Activated T-helper 9 cell treated with anti-CD3 and anti-CD28 coated beads, Interleukin-2, amount 50 U/mL, for 16 hours (primary cell): ENCODE data around the gene ALG1.
A peak's percentile ranks its signal among the peaks of the same experiment; 100 is the strongest.

Source experiments
- DNase-seq: peaks from one replicate; pipeline ENCODE4 v3.0.0-alpha.2; 2020; ENCODE audit warnings: low read depth

The ALG1 gene, protein sequence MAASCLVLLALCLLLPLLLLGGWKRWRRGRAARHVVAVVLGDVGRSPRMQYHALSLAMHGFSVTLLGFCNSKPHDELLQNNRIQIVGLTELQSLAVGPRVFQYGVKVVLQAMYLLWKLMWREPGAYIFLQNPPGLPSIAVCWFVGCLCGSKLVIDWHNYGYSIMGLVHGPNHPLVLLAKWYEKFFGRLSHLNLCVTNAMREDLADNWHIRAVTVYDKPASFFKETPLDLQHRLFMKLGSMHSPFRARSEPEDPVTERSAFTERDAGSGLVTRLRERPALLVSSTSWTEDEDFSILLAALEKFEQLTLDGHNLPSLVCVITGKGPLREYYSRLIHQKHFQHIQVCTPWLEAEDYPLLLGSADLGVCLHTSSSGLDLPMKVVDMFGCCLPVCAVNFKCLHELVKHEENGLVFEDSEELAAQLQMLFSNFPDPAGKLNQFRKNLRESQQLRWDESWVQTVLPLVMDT

DNA sequence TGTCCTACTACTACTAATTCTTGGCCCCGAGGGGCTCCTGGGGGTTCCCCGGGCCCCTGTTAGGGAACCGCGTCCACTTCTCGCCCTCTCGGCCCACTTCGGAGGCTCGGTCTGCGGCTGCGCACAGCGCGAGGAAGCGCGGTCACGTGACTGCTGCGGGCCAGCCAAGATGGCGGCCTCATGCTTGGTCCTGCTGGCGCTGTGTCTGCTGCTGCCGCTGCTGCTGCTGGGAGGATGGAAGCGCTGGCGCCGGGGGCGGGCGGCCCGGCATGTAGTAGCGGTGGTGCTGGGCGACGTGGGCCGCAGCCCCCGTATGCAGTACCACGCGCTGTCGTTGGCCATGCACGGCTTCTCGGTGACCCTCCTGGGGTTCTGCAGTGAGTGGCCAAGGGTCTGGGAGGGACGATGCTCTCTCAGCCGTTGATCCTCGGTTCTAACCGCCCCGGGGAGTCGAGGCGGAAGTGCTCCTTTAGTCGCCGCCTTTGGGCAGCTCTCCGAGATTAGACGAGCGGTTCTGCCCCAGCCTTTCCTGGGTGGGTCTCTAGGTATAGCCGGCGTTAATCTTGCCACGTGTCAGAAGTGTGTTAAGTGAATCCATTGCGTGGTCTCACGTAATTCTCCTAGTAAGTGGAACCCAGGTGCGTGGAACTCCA, at the start of gene ALG1:
Gene ALG1, plus strand, starts transcription at position 163 of the 653 bp plus-strand sequence. Its CDS starts 7 bp downstream, at position 170.
- peak; percentile 83 for DNase-seq

- DNase-seq, result no peak
Observed at GRCh38 chr16:5022521-5022920, 49.1 kb upstream of the ALG1 start.

DNA sequence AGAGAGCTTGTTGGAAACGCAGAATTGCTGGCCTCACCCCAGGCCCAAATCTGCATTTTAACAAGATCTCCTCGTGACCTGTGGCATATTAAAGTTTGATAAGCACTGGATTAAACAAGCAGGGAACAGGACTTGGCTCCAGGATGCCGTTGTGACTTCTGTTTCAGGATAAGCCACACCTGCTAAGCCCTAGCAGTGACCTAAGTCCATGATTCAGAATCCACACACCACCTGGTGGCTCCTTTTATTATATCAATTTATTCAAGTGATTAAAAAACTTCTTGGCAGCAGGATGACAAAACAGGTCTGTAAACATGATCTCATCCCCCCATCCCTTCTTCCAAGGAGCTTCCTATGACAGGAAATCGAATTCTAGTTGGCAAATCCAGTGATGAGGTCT, 47.0 kb upstream of the ALG1 start:
- DNase-seq, result no peak

DNA sequence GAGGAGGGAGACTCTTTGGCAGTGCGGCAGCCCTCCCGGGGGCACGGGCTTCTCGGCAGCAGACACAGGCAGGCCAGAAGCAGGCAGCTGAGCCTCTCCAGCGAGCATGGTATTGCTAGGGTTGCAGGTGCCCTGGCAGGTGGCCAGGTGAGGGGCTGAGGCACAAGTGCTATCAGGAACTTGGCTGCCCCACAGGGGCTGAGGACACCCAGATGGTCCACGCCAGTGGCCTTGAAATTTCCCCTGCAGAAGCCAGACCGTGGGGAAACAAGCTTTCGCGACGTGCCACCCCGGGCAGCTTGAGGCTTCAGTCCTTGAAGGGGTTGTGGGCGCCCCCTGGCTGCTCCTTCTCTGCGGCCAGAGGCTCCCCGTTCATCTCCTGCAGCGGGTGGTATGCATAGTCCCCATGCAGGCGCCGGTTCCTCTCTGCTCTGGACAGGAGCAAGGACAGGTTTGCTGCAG, 46.4 kb upstream of the ALG1 start:
- no peak for DNase-seq

- no peak for DNase-seq
Observed at GRCh38 chr16:5026664-5027063, 45.0 kb upstream of the ALG1 start.

DNA sequence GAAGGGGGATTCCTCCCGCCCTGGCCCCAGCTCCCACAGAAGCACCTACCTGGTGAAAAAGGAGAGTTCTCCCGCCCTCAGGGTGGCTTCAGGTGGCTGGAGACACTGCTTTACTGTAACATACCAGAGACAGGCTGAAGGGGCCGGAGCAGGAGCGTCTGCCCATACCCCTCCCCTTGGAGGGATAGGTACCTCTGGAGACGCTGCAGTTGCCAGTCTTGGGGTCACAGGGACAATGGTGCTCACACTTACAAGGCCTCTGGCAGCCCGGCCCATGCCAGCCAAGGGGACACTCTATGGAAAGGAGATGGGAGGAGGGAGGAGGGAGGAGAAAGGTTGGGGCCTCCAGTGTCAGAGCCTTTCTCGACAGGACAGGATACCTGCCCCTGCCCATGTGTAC, 44.6 kb upstream of the ALG1 start:
- no peak for DNase-seq

DNA sequence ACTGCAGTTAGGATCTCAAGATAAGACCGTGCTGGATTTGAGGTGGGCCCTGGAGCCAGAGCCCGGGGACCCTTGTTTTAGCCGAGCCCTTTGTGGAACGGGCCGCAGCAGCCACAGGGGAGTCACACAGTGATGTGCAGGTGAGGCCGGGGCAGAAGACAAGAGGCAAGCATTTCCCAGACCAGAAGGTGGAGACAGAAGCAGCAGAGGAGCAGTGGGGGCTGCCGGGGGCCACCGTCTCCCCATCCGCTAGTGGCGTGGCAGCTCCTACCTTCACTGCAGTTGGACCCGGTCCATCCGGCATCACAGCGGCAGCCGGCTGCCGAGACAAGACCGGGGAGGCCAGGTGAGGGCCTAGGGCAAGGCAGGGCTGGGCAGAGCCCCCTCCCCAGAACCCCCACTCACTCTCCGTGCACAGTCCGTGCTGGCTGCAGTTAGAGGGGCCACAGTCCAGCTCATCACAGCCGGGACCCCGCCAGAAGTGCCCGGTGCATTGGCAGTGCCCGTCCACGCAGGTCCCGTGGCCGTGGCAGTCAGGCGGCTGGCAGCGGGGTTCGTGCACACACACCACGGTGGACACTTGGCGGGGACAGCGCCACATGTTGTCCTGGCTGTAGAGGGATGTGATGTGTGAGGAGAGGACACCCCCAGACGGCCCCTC, 43.9 kb upstream of the ALG1 start:
- no peak for DNase-seq

DNA sequence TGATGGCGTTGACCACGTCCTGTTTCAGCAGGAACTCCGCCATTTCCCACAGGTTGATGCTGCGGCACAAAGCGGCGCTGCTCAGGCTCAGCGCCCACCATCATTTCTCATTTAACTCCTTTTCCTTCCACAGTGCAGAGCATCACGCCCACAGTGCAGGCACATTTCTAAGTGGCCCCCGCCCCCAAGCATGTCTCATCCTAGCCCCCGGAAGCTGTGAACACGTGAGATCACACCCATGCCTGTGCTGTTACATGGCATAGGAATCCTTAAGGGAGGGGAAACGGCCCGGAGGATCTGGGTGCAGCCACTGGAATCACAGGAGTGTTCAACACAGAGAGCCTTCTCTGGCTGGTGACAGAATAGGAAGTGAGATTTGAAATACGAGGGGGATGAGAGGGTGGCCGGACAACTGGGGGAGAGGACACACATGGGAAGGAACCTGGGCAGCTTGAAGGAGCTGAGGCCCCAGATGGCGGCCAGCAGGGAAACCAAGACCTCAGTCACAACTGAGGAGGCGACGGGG, 42.6 kb upstream of the ALG1 start:
- no peak for DNase-seq

DNA sequence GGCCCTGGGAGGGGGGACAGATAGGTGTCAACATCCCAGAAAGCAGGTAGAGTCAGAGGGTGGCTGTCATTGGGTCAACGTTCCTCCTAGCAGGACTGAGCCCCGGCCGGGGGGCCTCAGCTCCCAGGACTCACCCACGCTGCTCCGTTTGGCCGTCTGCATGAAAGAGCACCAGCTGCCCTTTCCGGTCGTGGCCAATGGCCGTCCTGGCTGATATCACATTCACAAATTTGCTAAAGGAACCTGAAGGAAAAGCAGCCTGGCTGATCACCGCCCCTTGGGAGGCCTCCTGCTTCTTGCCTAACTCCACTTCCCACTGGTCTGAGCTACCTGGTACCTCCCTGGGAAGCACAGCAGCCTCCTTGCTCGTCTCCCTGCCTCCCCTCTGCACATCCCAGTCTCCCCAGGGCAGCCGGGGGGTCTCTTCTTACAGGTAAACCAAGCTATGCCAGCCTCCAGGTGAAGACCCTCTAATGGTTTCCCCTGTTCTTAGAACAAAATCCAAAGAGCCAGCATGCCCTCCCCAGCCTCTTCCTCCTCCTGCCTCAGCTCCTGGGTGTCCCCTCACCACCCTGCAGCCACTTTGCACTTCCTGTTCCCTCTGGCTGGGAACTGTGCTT, 41.3 kb upstream of the ALG1 start:
- no peak for DNase-seq

GRCh38 chr16:5031601-5032000, 40.0 kb upstream of the ALG1 start:
- no peak for DNase-seq

- no peak for DNase-seq
Observed at GRCh38 chr16:5032748-5033167, 38.9 kb upstream of the ALG1 start.

DNA sequence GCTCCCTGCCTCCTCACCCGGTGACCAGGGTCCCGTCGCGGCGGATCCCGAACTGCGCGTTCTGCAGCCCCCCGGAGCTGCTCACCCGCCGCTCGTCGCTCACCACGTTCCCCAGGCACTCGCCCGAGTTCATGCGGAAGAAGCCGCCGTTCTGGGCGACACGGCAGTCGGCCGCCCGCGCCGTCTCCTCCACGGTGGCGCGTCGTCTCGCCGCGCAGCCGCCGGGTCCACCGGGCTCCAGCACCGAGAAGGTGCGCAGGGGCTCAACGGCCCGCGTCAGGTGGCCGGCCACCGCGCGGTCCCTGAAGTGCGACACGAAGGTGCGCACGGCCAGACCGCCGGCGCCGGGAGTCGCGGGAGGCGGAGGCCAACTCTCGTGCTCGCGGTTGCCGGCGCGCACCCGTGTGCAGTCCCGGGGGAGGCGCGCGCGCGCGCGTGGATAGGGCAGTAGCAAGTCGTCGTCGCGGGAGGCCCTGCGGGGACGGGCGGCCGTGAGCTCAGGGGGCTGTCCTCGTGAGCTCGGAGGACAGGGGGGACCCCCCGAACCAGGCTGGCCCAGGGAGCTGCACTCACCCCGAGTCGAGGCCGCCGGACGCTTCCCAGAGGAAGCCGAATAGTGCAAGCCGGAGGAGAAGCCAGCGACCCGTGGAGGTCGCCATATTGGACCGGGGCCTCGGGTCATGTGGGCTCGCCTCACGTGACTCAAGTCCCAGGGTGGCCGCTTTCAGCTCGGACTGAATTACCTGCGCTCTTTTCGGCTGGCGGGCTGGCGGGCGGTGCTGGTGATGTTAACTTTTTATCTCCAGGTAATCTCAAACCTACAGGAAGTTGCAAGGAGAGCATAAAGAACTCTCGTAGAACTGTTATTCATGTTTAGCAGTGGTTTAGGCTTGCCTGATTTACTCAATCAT, 38.1 kb upstream of the ALG1 start, which contains the start of gene NAGPA:
Gene NAGPA, minus strand, starts transcription at position 680 of the 911 bp plus-strand sequence. Its CDS starts 21 bp downstream, at position 659.
- peak; percentile 76 for DNase-seq

DNA sequence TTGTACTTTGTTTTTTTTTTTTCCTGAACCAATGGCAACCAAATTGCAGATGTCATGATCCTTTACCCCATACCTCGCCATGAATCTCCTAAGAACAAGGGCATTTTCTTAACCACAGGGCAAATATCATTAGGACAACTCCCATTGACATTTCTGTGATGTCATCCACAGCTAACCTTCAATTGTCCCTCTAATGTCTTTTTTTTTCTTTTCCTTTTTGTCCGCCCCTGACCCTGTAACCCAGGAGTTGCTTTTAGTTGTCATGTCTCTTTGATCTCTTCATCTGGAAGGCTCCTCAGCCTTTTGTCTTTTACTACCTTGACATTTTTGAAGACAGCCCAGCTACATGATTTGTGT, 37.5 kb upstream of the ALG1 start:
- DNase-seq, result no peak

- DNase-seq, result no peak
Observed at GRCh38 chr16:5035909-5036227, 35.8 kb upstream of the ALG1 start.

DNA sequence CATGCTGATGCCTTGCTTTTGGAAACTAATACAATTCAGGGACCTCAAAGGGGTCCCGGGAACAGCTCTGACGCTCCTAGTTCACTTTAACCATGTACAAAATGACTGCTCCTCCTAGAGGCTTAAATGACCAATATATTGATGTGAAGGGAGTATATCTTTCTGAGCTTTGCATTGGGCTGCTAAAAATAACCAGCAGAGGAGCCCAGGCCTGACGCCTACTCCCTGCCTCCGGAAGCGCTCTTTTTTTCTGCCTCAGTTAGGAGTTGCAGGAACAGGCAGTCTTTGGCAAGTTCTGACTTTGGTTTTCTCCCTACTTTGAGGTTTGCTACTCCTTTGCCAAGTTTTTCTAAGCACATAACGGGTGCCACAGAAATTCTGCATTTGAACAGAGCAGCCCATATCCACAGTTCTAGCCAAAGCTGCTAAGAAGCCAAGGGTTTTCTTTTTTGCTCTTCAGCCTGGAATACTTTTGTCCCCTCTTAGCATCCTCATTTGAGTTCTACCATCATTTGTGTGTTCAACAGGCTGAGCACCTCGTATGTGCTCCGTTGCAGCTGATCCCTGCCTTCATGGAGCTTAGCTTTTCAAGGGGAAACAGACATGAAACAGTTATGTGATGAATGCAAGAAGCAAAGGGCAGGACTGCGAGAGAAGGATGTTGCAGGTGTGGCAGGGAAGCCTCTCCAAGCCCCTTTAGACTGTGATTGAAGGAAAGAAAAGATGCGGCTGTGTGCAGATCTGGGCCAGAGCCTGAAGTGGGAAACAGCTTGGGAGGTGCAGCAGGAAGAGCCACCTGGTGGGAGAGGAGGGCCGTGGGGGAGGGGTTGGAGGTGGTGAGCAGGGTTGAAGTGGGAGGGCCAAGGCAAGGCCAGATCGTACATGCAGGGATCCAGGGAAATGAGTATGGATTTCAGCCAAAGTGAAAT, 35.2 kb upstream of the ALG1 start:
- no peak for DNase-seq

GRCh38 chr16:5040451-5040850, 31.2 kb upstream of the ALG1 start:
- no peak for DNase-seq

DNA sequence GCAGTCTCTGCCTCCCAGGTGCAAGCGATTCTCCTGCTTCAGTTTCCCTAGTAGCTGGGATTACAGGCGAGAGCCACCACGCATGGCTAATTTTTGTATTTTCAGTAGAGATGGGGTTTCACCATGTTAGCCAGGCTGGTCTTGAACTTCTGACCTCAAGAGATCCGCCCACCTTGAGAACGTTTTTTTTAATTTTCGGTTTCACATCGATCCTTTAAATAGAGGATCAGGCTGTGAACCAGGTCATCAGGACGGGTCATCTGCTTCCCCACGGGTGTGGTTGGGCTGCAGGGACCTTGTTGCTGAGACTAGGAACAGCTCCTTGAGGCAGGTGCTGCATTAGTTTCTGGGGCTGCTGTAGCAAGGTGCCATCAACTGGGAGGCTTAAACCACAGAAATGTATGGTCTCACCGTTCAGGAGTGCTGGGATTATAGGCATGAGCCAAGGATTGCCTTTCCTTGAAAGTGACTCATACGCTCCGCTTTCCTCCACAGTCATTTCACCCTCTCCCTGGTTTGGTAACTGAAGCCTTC, 30.0 kb upstream of the ALG1 start:
- no peak for DNase-seq

DNA sequence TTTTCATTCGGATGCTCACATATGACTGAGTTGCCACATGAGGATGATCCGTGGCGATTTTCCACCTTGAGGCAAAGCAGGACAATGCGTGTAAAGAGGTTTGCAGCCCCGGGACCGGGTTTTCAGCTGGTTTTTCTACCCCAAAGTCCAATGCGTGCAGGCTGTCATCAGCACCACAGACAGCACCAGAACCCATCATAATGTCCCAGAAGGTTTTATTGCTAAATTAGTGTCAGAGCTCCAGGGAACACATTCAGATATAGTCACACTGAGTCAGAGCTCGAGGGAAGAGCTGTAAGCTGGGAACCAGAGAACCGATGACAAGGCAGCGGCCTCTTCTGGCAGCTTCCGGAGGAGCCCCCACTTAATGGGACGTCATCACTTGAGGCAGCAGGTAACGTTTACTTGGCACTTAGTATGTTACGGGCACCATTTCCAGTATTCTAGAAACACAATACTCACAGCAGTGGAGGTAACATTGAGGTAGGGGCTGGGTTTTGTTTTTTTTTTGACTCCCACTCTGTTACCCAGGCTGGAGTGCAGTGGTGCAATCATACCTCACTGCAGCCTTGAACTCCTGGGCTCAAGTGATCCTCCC, 29.0 kb upstream of the ALG1 start:
- DNase-seq, result no peak

GRCh38 chr16:5044011-5044540, 27.6 kb upstream of the ALG1 start:
- DNase-seq, result no peak
